LNCaP clone FGC (cell line): Measurements from ENCODE around the gene CFAP97D2.

Experiments used
- DNase-seq: peaks from one replicate; pipeline ENCODE4 v3.0.0-alpha.2; 2011; ENCODE audit warnings: low read depth
- H3K4me3 ChIP-seq: 2 replicates; pipeline ENCODE4 v1.5.1; 2011; ENCODE audit warnings: mild to moderate bottlenecking, low read depth, low read length, control low read depth
- TF ChIP-seq, protein P1 (sequence below): IDR thresholded peaks from 2 replicates; pipeline ENCODE4 v1.5.1; 2012; ENCODE audit warnings: mild to moderate bottlenecking; ENCODE audit not compliant: control insufficient read depth, insufficient read depth; ENCODE audit errors: extremely low read depth

CFAP97D2 gene

DNA sequence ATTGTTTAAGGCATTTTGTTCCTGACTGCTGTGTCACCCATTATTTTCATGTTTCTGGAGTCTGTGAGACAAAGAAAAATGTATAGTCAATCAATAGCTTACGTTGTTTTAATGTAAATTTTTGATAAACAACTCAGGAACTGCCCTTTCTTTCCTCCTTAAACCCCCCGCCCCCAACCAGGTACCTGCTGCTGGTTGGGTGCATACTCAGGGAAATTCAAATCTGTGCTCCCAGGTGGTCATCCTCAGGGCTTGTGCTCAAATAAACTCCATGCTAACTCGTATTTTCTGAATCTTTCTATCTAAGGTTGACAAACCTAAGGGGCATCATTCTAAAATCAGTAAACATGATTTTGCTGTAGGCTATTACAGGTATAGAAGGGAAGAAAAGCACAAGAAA, 51.5 kb downstream of the CFAP97D2 start:
- no peak overlapping the region for H3K4me3 ChIP-seq
- TF ChIP-seq, protein P1, sequence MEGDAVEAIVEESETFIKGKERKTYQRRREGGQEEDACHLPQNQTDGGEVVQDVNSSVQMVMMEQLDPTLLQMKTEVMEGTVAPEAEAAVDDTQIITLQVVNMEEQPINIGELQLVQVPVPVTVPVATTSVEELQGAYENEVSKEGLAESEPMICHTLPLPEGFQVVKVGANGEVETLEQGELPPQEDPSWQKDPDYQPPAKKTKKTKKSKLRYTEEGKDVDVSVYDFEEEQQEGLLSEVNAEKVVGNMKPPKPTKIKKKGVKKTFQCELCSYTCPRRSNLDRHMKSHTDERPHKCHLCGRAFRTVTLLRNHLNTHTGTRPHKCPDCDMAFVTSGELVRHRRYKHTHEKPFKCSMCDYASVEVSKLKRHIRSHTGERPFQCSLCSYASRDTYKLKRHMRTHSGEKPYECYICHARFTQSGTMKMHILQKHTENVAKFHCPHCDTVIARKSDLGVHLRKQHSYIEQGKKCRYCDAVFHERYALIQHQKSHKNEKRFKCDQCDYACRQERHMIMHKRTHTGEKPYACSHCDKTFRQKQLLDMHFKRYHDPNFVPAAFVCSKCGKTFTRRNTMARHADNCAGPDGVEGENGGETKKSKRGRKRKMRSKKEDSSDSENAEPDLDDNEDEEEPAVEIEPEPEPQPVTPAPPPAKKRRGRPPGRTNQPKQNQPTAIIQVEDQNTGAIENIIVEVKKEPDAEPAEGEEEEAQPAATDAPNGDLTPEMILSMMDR = no peak

DNA sequence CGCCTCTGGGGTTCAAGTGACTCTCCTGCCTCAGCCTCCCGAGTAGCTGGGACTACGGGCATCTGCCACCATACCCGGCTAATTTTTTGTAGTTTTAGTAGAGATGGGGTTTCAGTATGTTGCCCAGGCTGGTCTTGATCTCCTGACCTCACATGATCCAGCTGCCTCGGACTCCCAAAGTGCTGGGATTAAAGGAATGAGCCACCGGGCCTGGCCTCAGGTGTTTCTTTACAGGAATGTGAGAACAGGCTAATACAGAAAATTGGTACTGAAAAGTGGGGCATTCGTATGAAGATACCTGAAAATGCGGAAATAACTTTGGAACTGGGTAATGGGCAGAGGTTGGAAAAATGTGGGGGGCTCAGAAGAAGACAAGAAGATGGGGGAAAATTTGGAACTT, 52.8 kb downstream of the CFAP97D2 start:
- DNase-seq = no peak
- TF ChIP-seq, protein P1 = no peak
- H3K4me3 ChIP-seq = no peak overlapping the region

More for the DNA sequence above, 51.5 kb downstream of the CFAP97D2 start:
- no peak for DNase-seq

DNA sequence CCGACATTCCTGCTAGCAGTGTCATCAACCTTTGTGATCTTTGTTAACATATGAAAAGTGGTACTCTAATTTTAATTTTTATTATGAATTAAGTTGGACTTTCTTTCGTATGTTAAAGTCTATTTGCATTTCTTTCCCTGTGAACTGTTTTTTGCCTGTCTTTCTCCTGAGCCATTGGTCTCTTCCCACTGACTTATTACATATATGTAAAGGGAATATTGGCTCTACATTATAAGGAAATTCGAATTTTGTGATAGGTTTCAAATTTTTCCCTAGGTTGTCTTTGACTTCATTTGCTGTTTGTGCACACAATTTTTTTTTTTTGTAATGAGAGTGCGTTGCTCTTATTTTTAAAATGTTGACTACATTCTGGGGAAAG, 55.2 kb downstream of the CFAP97D2 start:
- peak overlapping the region; percentile 90 for H3K4me3 ChIP-seq
- TF ChIP-seq, protein P1 = no peak
- DNase-seq = no peak

DNA sequence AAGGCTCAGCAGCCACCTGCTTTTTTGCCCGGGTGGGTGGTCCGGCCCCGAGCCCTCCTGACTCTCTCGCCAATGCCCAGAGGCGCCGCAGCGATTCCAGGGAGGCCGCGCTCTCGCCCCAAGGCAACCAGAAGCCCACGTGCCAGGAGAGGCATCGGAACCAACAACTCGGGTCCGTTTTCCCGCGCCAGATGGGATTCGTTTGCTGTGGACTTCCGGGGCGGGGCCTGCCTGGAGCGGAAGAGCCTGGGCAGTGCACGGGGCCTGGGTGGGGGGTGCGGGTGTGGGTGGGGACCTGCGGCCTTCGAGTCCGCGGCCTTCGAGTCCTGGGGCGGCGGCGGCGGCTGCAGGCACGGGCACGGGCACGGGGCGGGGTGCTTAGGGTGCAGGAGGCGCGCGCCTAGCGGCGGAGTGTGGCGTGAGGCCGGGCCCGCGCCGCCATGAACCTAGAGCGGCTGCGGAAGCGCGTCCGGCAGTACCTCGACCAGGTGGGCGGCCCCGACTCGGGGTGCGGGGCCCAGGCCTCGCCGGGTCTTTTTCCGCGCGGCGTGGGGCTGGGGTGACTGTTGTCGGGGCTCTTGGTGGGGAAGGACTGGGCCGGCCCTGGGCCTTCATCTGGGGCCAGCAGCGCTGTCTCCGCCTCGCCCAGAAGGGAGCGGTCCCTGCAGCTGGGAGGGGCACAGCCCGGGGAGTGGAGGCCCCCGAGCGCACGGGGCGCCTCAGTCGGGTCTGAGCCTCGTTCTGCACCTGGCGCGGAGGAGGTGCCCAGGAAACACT, 55.8 kb downstream of the CFAP97D2 start, which contains the start of gene CDC16:
TSS of gene CDC16 (plus strand) at position 253 of the 777 bp plus-strand sequence. CDS start at position 441, 188 bp downstream.
- DNase-seq = peak; percentile 73
- TF ChIP-seq, protein P1 = no peak
- peak within 1 kb of the TSS; percentile 90 for H3K4me3 ChIP-seq

DNA sequence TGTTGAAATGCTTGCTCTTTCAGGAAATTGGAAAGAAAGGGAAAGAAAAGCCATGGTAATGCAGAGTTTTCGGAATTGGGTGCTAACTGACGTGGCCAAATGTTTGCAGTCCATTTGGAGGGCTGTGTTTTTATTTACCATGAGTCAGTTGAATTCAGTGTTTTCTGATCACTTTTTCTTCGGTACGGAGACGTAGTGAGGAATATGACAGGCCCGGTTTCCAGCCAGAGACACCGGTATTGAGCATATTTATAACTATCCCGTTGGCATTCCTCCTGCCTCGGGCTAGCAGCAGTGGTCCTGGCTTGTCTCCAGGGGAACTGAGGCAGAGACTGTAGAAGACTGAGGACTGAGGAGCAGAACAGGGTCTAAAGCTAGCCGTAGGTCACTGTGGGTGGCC, 56.6 kb downstream of the CFAP97D2 start:
- H3K4me3 ChIP-seq = peak overlapping the region; percentile 90
- TF ChIP-seq, protein P1 = no peak
- DNase-seq = no peak

DNA sequence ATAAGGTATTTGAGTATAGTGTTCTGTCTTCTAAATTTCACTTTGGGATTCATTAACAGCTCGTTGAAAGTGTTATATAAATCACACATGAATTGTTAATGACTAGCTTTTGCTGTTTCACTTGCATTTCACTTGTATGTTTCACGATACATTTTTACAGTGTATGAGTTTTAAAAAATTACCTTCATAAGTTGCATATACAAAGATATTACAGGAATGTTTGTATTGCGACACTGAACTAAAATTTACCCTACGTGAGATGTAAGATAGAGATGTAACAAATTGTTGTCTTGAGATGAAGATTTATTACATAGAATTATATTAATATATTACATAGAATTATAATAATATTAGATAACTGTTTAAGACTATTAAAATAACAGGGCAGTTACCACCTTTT, 57.2 kb downstream of the CFAP97D2 start:
- peak overlapping the region; percentile 90 for H3K4me3 ChIP-seq
- TF ChIP-seq, protein P1 = no peak
- DNase-seq = no peak

DNA sequence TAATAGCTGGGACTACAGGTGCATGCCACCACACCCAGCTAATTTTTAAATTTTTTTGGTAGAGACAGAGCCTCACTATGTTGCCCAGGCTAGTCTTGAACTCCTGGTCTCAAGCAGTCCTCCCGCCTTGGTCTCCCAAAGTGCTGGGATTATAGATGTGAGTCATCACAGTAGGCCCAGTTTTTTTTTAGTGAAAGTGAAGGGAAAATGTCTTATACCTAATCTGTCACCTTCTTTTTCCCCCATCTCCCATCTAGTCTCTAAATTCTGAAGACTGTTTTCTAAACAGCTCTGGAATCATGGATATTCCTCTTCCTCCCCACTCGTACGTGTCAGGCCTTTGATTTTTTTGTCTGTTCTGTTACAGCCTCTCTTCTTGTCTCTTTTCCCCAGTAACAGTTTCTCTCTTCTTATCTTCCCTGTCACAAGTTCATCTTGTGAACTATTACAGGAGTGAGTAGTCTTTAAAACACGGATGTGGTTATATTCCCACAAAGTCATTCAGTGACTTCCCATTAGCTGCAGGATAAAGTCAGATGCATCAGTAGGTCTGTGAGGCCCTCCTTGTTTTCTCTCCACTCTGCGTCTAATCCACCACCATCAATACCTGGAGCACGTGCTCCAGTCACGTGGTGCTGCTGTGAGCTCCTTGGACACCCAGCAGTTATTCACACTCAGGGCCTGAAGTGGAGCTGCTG, 58.5 kb downstream of the CFAP97D2 start:
- no peak overlapping the region for H3K4me3 ChIP-seq
- TF ChIP-seq, protein P1 = no peak
- DNase-seq = no peak
